Osteoblast (primary cell): ENCODE data around the gene HSPA9. TPM values are rescaled to one million over a fixed set of nuclear protein-coding genes. Genes with fewer than 3 reads are reported as not detected.
"Not testable (repeated sequence)": the region's sequence is repeated elsewhere in the genome, so short reads cannot be mapped to it uniquely, and the experiment has no call there.

ENCODE experiments used
- DNase-seq: peaks from one replicate; pipeline ENCODE4 v3.0.0; 2011; ENCODE audit warnings: low spot score, mixed read lengths; ENCODE audit not compliant: insufficient read length; ENCODE audit errors: missing footprints
- H2AFZ ChIP-seq: 2 replicates; pipeline ENCODE4 v1.6.0; 2011; ENCODE audit warnings: mild to moderate bottlenecking, low read length
- H3K27ac ChIP-seq: 2 replicates; pipeline ENCODE4 v1.5.1; 2011; ENCODE audit warnings: mild to moderate bottlenecking, low read depth, low read length, moderate library complexity
- H3K27me3 ChIP-seq: 2 replicates; pipeline ENCODE4 v1.6.0; 2012; ENCODE audit warnings: mild to moderate bottlenecking, control low read depth, inconsistent platforms, low read length, moderate library complexity; ENCODE audit not compliant: insufficient read depth
- H3K36me3 ChIP-seq: 2 replicates; pipeline ENCODE4 v1.5.1; 2011; ENCODE audit warnings: mild to moderate bottlenecking, low read length, control low read depth, moderate library complexity; ENCODE audit not compliant: insufficient read depth
- H3K4me1 ChIP-seq: 2 replicates; pipeline ENCODE4 v1.5.1; 2011; ENCODE audit warnings: mild to moderate bottlenecking, low read length, control low read depth, moderate library complexity; ENCODE audit not compliant: insufficient read depth
- H3K4me2 ChIP-seq: 2 replicates; pipeline ENCODE4 v1.6.0; 2011; ENCODE audit warnings: mild to moderate bottlenecking, low read length; ENCODE audit not compliant: insufficient read depth
- H3K4me3 ChIP-seq: fragments of 200-600 bp; sonication (generic); 3 replicates; pipeline ENCODE4 v1.5.1; 2012; ENCODE audit warnings: mild to moderate bottlenecking, low read length, inconsistent platforms; ENCODE audit not compliant: insufficient read depth
- H3K79me2 ChIP-seq: 2 replicates; pipeline ENCODE4 v1.6.0; 2012; ENCODE audit warnings: mild to moderate bottlenecking, low read length, control low read depth, inconsistent platforms; ENCODE audit not compliant: insufficient read depth
- H3K9me3 ChIP-seq: 2 replicates; pipeline ENCODE4 v1.5.1; 2011; ENCODE audit warnings: low read depth, low read length, control low read depth
- H4K20me1 ChIP-seq: 2 replicates; pipeline ENCODE4 v1.6.0; 2012; ENCODE audit warnings: mild to moderate bottlenecking, low read length, control low read depth; ENCODE audit not compliant: insufficient read depth
- CTCF ChIP-seq: IDR thresholded peaks from 2 replicates; pipeline ENCODE4 v1.5.1; 2011; ENCODE audit warnings: mild to moderate bottlenecking, low read depth, low read length, moderate library complexity; ENCODE audit errors: extremely low read depth
- total RNA-seq: library from RNA; depleted of rRNA; stranded (reverse); fragments of >200 nt; gene quantifications from 2 replicates; pipeline ENCODE4 v1.2.3, GENCODE V29; 2012

HSPA9 gene
- total RNA-seq, 1 donor, result 624 TPM

- DNase-seq, result no peak
- H3K4me1 ChIP-seq, result peaks cover 10% of the 10 kb centered on the region
- H3K4me3 ChIP-seq, result no peak overlapping the region
- peaks cover 84% of the 10 kb centered on the region for H3K79me2 ChIP-seq
- H3K27me3 ChIP-seq, result no peaks in the 10 kb centered on the region
- H4K20me1 ChIP-seq, result peaks cover 22% of the 10 kb centered on the region
- no peak overlapping the region for H2AFZ ChIP-seq
- no peaks in the 10 kb centered on the region for H3K9me3 ChIP-seq
- no peak for TF ChIP-seq CTCF
- peaks cover 67% of the 10 kb centered on the region for H3K36me3 ChIP-seq
- H3K4me2 ChIP-seq, result no peak overlapping the region
- no peak overlapping the region for H3K27ac ChIP-seq
These were observed 57.8 kb downstream of the HSPA9 start for GRCh38 chr5:138517437-138517836.

GRCh38 chr5:138515556-138516245 is 59.5 kb downstream of the HSPA9 start:
- Histone ChIP-seq H3K4me1 (peaks cover 10% of the 10 kb centered on the region), H3K79me2 (peaks cover 74% of the 10 kb centered on the region)
- no peak for TF ChIP-seq CTCF

GRCh38 chr5:138514021-138514420 is 61.2 kb downstream of the HSPA9 start:
- Histone ChIP-seq H3K4me3 (no peak overlapping the region), H3K4me1 (peaks cover 4% of the 10 kb centered on the region), H3K36me3 (peaks cover 87% of the 10 kb centered on the region), H3K27me3 (no peaks in the 10 kb centered on the region), H3K9me3 (no peaks in the 10 kb centered on the region), H3K27ac (no peak overlapping the region), H3K4me2 (no peak overlapping the region), H2AFZ (no peak overlapping the region), H3K79me2 (peaks cover 61% of the 10 kb centered on the region), H4K20me1 (peaks cover 21% of the 10 kb centered on the region)
- no peak for DNase-seq
- no peak for TF ChIP-seq CTCF

More at GRCh38 chr5:138515556-138516245, 59.5 kb downstream of the HSPA9 start:
- DNase-seq, result no peak
- Histone ChIP-seq H4K20me1 (peaks cover 22% of the 10 kb centered on the region), H3K27ac (no peak overlapping the region), H3K27me3 (no peaks in the 10 kb centered on the region), H3K9me3 (no peaks in the 10 kb centered on the region), H3K36me3 (peaks cover 80% of the 10 kb centered on the region), H2AFZ (no peak overlapping the region), H3K4me3 (no peak overlapping the region), H3K4me2 (no peak overlapping the region)

GRCh38 chr5:138508958-138509357 is 66.2 kb downstream of the HSPA9 start:
- Histone ChIP-seq H3K79me2 (peaks cover 16% of the 10 kb centered on the region), H3K4me1 (peaks cover 11% of the 10 kb centered on the region), H3K27ac (no peak overlapping the region), H3K4me3 (no peak overlapping the region), H3K4me2 (no peak overlapping the region), H3K9me3 (no peaks in the 10 kb centered on the region), H3K36me3 (peaks cover 74% of the 10 kb centered on the region), H3K27me3 (no peaks in the 10 kb centered on the region), H2AFZ (no peak overlapping the region), H4K20me1 (peaks cover 12% of the 10 kb centered on the region)
- no peak for DNase-seq
- no peak for TF ChIP-seq CTCF

GRCh38 chr5:138507485-138507884 is 67.7 kb downstream of the HSPA9 start:
- H3K27ac ChIP-seq, H3K27me3 ChIP-seq, H3K4me2 ChIP-seq, H3K9me3 ChIP-seq, H3K4me3 ChIP-seq, DNase-seq, H2AFZ ChIP-seq: not testable (repeated sequence)
- Histone ChIP-seq H4K20me1 (peaks cover 14% of the 10 kb centered on the region), H3K36me3 (peaks cover 59% of the 10 kb centered on the region), H3K79me2 (peaks cover 11% of the 10 kb centered on the region), H3K4me1 (peaks cover 11% of the 10 kb centered on the region)
